ENCODE data around the gene CALHM5. TPM values are rescaled to one million over a fixed set of nuclear protein-coding genes. Genes with fewer than 3 reads are reported as not detected.

CALHM5 gene
- total RNA-seq, 4 donors from 2014 or later, result 0.09 to 0.80 (median 0.53) TPM; not detected in 1

GRCh38 chr6:116571683-116572000 lies 60.2 kb downstream of the CALHM5 start:
- peak overlapping the region; percentile 61 to 84 (median 77) for H3K4me3 ChIP-seq
- no peaks in the 10 kb centered on the region for H3K9me3 ChIP-seq
- no peaks in the 10 kb centered on the region for H3K36me3 ChIP-seq
- no peaks in the 10 kb centered on the region for H3K27me3 ChIP-seq
- peaks cover 0 to 22% (median 5%) of the 10 kb centered on the region in 4 donors for H3K4me1 ChIP-seq
- DNase-seq, result no peak
- peak overlapping the region; percentile 78 to 93 (median 90) for H3K27ac ChIP-seq
- TF ChIP-seq POLR2A (IDR thresholded peaks at IDR 0.05), result no peak

- H3K4me1 ChIP-seq, result peaks cover 0 to 22% (median 5%) of the 10 kb centered on the region in 4 donors
- DNase-seq, result peak in 1 of 3 donors; percentile 60
Observed at GRCh38 chr6:116572162-116572561, 60.7 kb downstream of the CALHM5 start.

More at GRCh38 chr6:116572162-116572561, 60.7 kb downstream of the CALHM5 start:
- Histone ChIP-seq H3K9me3 (no peaks in the 10 kb centered on the region), H3K4me3 (peak overlapping the region; percentile 61 to 84 (median 77)), H3K27ac (peak overlapping the region; percentile 78 to 93 (median 90)), H3K27me3 (no peaks in the 10 kb centered on the region), H3K36me3 (no peaks in the 10 kb centered on the region)
- no peak for TF ChIP-seq CTCF (IDR thresholded peaks at IDR 0.05)
- TF ChIP-seq POLR2A (IDR thresholded peaks at IDR 0.05), result no peak

Other genes starting within 250 kb of the CALHM5 start
- 10 to 100 TPM; 33.0 to 49.6 (median 42.3) TPM for gene TSPYL1, start 231.7 kb upstream of the CALHM5 start, total RNA-seq
- gene DSE, start 140.7 kb upstream of the CALHM5 start, total RNA-seq, result 10 to 100 TPM; 12.6 to 71.8 (median 16.2) TPM
- gene CALHM6, start 50.3 kb upstream of the CALHM5 start, total RNA-seq, result 10 to 100 TPM in 1 of 4 donors, 1 to 10 TPM in 1, not detected in 2; 2.0 to 14.0 TPM
- not detected for gene TRAPPC3L, start 34.0 kb downstream of the CALHM5 start, total RNA-seq
- not detected for gene CALHM4, start 42.1 kb downstream of the CALHM5 start, total RNA-seq
- gene RWDD1, start 59.9 kb downstream of the CALHM5 start, total RNA-seq, result 10 to 100 TPM; 13.3 to 40.4 (median 22.4) TPM
- 1 to 10 TPM in 2 of 4 donors, under 1 TPM in 2; 0.35 to 5.0 (median 1.2) TPM for gene RSPH4A, start 104.8 kb downstream of the CALHM5 start, total RNA-seq
- 10 to 100 TPM; 11.2 to 24.8 (median 14.3) TPM for gene ZUP1, start 157.1 kb downstream of the CALHM5 start, total RNA-seq
- 10 to 100 TPM in 1 of 4 donors, 1 to 10 TPM in 3; 2.8 to 15.7 (median 3.2) TPM for gene KPNA5, start 169.6 kb downstream of the CALHM5 start, total RNA-seq